Subcutaneous adipose tissue (tissue), 4 donors: ENCODE measurements around the gene SUN1. TPM values are rescaled to one million over a fixed set of nuclear protein-coding genes. Genes with fewer than 3 reads are reported as not detected.

Experiments used
- total RNA-seq, 4 donors: library from RNA; depleted of rRNA; stranded (reverse); fragments of >200 nt; gene quantifications; one replicate each; pipeline ENCODE4 v1.1.0, GENCODE V29; 2016
- TF ChIP-seq, protein P1 (sequence below): fragments of 450-650 bp; IDR thresholded peaks from one replicate; pipeline ENCODE4 v1.5.1; 2016; ENCODE audit warnings: low read depth, mild to moderate bottlenecking, control low read depth, antibody characterized with exemption, moderate library complexity

SUN1 gene
- total RNA-seq, 4 donors from 2014 or later = 103 to 239 (median 166) TPM

GRCh38 chr7:895451-896052 lies 63.3 kb downstream of the SUN1 start:
- TF ChIP-seq, protein P1, sequence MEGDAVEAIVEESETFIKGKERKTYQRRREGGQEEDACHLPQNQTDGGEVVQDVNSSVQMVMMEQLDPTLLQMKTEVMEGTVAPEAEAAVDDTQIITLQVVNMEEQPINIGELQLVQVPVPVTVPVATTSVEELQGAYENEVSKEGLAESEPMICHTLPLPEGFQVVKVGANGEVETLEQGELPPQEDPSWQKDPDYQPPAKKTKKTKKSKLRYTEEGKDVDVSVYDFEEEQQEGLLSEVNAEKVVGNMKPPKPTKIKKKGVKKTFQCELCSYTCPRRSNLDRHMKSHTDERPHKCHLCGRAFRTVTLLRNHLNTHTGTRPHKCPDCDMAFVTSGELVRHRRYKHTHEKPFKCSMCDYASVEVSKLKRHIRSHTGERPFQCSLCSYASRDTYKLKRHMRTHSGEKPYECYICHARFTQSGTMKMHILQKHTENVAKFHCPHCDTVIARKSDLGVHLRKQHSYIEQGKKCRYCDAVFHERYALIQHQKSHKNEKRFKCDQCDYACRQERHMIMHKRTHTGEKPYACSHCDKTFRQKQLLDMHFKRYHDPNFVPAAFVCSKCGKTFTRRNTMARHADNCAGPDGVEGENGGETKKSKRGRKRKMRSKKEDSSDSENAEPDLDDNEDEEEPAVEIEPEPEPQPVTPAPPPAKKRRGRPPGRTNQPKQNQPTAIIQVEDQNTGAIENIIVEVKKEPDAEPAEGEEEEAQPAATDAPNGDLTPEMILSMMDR = no peak

- TF ChIP-seq, protein P1 = no peak
Observed at GRCh38 chr7:896346-897075, 64.2 kb downstream of the SUN1 start.

GRCh38 chr7:897086-897485 lies 64.8 kb downstream of the SUN1 start:
- TF ChIP-seq, protein P1 = no peak

DNA sequence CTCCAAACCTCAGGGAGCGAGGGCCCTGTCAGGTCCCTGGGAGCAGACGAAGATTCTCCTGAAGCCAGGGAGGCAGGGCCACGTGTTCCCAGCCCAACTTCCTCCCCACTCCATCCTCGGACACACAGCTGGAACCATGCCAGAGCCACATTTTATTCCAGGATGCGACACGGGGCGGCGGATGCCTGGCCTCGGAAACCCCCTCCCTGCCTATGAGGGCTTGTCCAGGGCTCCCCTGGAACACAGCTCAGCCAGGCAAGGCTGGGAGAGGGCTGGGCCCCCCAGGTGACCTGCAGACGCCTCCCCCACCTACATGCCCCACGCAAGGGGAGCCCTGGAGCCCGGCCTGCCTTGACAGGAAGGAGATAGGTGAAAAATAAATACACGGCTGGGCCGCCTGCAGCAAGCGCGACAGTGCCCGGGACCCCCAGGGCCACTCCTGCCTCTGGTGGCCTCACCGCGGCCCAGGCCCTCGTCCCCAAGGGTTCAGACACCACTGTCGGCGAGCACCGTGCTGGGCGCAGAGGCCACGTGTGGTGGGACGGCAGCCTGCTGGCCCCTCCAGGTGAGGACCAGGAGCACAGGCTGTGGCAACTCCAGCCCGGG lies 65.6 kb downstream of the SUN1 start:
- TF ChIP-seq, protein P1 = no peak

DNA sequence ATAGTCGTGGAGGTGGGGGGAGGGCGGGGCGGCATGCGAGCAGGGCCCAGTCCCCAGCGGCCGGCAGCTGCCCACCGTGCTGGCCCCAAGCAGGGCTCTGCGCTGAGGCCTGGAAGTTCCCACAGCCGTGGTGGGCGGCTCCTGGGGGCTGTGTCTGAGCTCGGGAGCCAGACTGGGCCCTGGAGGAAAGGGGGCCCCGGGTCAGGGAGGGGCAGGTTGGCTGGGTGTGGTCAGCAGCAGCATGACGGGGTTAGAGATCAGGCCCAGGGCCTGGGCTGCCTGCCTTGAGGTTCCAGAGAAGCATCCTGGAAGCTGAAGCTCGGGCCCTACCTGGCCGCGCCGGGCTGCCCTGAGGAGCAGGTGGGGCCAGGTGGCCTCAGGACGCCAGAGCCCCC lies 66.2 kb downstream of the SUN1 start:
- TF ChIP-seq, protein P1 = no peak

- TF ChIP-seq, protein P1 = no peak
Observed at GRCh38 chr7:898855-899681, 66.8 kb downstream of the SUN1 start.

DNA sequence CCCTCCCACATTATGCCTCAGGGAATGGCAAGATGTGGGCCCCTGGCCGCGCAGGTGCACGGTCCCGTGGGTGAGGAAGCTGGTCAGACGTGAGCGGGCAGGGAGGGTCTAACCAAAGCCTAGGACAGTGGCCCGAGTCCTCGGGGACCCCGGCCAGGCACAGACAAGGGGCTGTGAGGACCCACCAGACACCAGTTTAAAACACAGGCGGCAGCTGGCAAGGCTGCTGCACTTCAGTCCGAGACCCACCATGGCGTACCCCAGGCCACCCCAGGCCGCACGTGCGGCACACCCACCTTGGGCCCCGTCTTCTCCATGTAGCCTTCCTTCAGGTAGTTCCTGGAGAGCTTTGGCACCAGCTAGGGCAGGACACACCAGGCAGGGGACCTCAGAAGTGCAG lies 67.5 kb downstream of the SUN1 start:
- TF ChIP-seq, protein P1 = no peak
